ENCODE results near the gene PLAU.

DNA sequence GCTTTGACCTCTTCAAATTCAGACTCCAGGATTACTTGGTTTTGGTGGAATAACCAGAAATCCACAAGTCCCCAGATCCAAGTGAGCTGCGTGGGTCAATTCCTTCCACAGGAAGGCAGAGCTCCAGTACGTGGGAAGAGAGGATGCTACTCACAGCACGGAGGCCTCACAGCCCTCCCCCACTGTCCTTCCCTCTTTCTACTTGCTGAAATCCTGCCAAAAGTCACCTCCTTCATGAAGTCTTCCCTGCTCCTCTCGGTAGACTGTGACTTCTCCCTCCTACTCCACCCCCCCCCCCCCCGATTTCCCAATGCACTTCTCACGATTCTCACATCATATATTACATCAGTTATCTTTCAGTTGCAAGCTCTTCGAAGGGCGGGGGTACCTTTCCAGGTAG, 48.9 kb upstream of the PLAU start:
- TF ChIP-seq GATA2 (IDR thresholded peaks at IDR 0.05; ENCODE audit: low read depth, low read length) (no peak), GATA3 (IDR thresholded peaks at IDR 0.05; ENCODE audit: low read depth, low read length) (no peak)

Measured in SH-SY5Y (cell line).